ENCODE measurements around the gene ARL5C. TPM values are rescaled to one million over a fixed set of nuclear protein-coding genes. Genes with fewer than 3 reads are reported as not detected.

ARL5C gene
- total RNA-seq, 1 donor from 2014 or later, result not detected

- H3K27ac ChIP-seq, result peak overlapping the region; percentile 99
- H3K4me1 ChIP-seq, result peaks cover 49% of the 10 kb centered on the region
- ATAC-seq, result no peak
- peaks cover 42% of the 10 kb centered on the region for H3K36me3 ChIP-seq
- TF ChIP-seq CTCF (IDR thresholded peaks at IDR 0.05), result no peak
- peak overlapping the region; percentile 100 for H3K4me3 ChIP-seq
- no peak for DNase-seq
- no peaks in the 10 kb centered on the region for H3K27me3 ChIP-seq (ENCODE audit: low read depth)
- intact Hi-C loops (cut with DNase I), result no loop called here
- H3K9me3 ChIP-seq, result no peaks in the 10 kb centered on the region
Observed at GRCh38 chr17:39200957-39201510, 35.1 kb upstream of the ARL5C start.

- TF ChIP-seq CTCF (IDR thresholded peaks at IDR 0.05), result no peak
- Histone ChIP-seq H3K27me3 (ENCODE audit: low read depth) (no peaks in the 10 kb centered on the region), H3K9me3 (no peaks in the 10 kb centered on the region), H3K4me1 (peaks cover 56% of the 10 kb centered on the region), H3K27ac (peak within 1 kb of the TSS; percentile 99), H3K36me3 (peaks cover 42% of the 10 kb centered on the region), H3K4me3 (peak within 1 kb of the TSS; percentile 100)
- intact Hi-C loops (cut with DNase I), result no loop called here
- DNase-seq (peak; percentile 88), ATAC-seq (peak; percentile 69 to 78)
Observed at GRCh38 chr17:39200070-39200879, 34.3 kb upstream of the ARL5C start, which contains the start of gene RPL19. RPL19 (plus strand) TSS chr17:39200283; CDS start chr17:39200345, 62 bp downstream.

GRCh38 chr17:39199820-39200069 lies 33.8 kb upstream of the ARL5C start:
- peaks cover 62% of the 10 kb centered on the region for H3K4me1 ChIP-seq
- TF ChIP-seq CTCF (IDR thresholded peaks at IDR 0.05), result no peak
- DNase-seq (peak; percentile 93), ATAC-seq (peak; percentile 81 to 83)
- H3K27ac ChIP-seq, result peak overlapping the region; percentile 99
- intact Hi-C loops (cut with DNase I), result no loop called here
- H3K36me3 ChIP-seq, result peaks cover 37% of the 10 kb centered on the region
- no peaks in the 10 kb centered on the region for H3K27me3 ChIP-seq (ENCODE audit: low read depth)
- peak overlapping the region; percentile 100 for H3K4me3 ChIP-seq
- no peaks in the 10 kb centered on the region for H3K9me3 ChIP-seq

- H3K27ac ChIP-seq, result peak overlapping the region; percentile 99
- H3K27me3 ChIP-seq (ENCODE audit: low read depth), result no peaks in the 10 kb centered on the region
- no peak for ATAC-seq
- H3K9me3 ChIP-seq, result no peaks in the 10 kb centered on the region
- H3K4me3 ChIP-seq, result peak overlapping the region; percentile 91
- DNase-seq, result no peak
- no peak for TF ChIP-seq CTCF (IDR thresholded peaks at IDR 0.05)
- H3K4me1 ChIP-seq, result peaks cover 64% of the 10 kb centered on the region
- H3K36me3 ChIP-seq, result peaks cover 29% of the 10 kb centered on the region
- intact Hi-C loops (cut with DNase I), result no loop called here
Observed at GRCh38 chr17:39198186-39198566, 32.2 kb upstream of the ARL5C start.

GRCh38 chr17:39197380-39198185 lies 31.6 kb upstream of the ARL5C start, which contains the start of gene CACNB1:
CACNB1 (minus strand) TSS chr17:39197669; CDS start chr17:39197495, 174 bp downstream.
- Histone ChIP-seq H3K27me3 (ENCODE audit: low read depth) (no peaks in the 10 kb centered on the region), H3K4me1 (peaks cover 64% of the 10 kb centered on the region), H3K4me3 (peak within 1 kb of the TSS; percentile 91), H3K36me3 (peaks cover 29% of the 10 kb centered on the region), H3K27ac (peak within 1 kb of the TSS; percentile 99), H3K9me3 (no peaks in the 10 kb centered on the region)
- intact Hi-C loops (cut with DNase I), result no loop called here
- DNase-seq (peak; percentile 82), ATAC-seq (peak; percentile 77)
- no peak for TF ChIP-seq CTCF (IDR thresholded peaks at IDR 0.05)
